GM19035 (cell line): ENCODE data around the gene WDTC1.

ENCODE experiments used
- ATAC-seq: cut with Tn5 transposase; IDR thresholded peaks from one replicate; pipeline ENCODE4 v1.9.1; 2021; ENCODE audit not compliant: unreplicated experiment

WDTC1 gene

GRCh38 chr1:27353629-27354028 lies 119.2 kb downstream of the WDTC1 start:
- ATAC-seq, result no peak

- ATAC-seq, result no peak
These were observed 121.3 kb downstream of the WDTC1 start for GRCh38 chr1:27355683-27356082.

- ATAC-seq, result no peak
These were observed 121.8 kb downstream of the WDTC1 start for GRCh38 chr1:27356277-27356618.

- no peak for ATAC-seq
These were observed 122.3 kb downstream of the WDTC1 start for GRCh38 chr1:27356619-27357280.

- ATAC-seq, result no peak
These were observed 123.0 kb downstream of the WDTC1 start for GRCh38 chr1:27357281-27358037.
